HepG2 (cell line): ENCODE data around the gene RSRC2. TPM values are rescaled to one million over a fixed set of nuclear protein-coding genes. Genes with fewer than 3 reads are reported as not detected.

Experiments used
- AHDC1 ChIP-seq: sonication (generic); formaldehyde crosslinking; IDR thresholded peaks from 2 replicates; pipeline ENCODE4 v1.5.1; 2020; ENCODE audit warnings: mild to moderate bottlenecking, missing genetic modification reagents, borderline replicate concordance
- MBNL3 ChIP-seq: fragments of 250-450 bp; sonication (Bioruptor Pico); conservative IDR thresholded peaks from 2 replicates; pipeline ENCODE4 v1.8.0; 2022; ENCODE audit warnings: mild to moderate bottlenecking, inconsistent platforms
- NFIC ChIP-seq: IDR thresholded peaks from 2 replicates; pipeline ENCODE4 v1.6.1; 2012; ENCODE audit warnings: mild to moderate bottlenecking, low read length, inconsistent platforms
- PBX3 ChIP-seq: sonication (generic); formaldehyde crosslinking; IDR thresholded peaks from 2 replicates; pipeline ENCODE4 v1.8.1; 2023; ENCODE audit warnings: missing genetic modification reagents, inconsistent platforms, borderline replicate concordance
- PHF8 ChIP-seq: sonication (generic); formaldehyde crosslinking; IDR thresholded peaks from 2 replicates; pipeline ENCODE4 v1.5.0; 2020; ENCODE audit warnings: missing genetic modification reagents
- PRMT3 ChIP-seq: sonication (generic); formaldehyde crosslinking; IDR thresholded peaks from 2 replicates; pipeline ENCODE4 v1.8.1; 2022; ENCODE audit warnings: low read depth, mild to moderate bottlenecking, moderate library complexity, missing genetic modification reagents, borderline replicate concordance
- SP1 ChIP-seq, 2 experiments: fragments of 450-650 bp in 1 of 2; sonication (generic) in 1 of 2; formaldehyde crosslinking in 1 of 2; IDR thresholded peaks; 2 replicates each; pipeline versions ENCODE4 v1.4.0 to v1.6.1; 2016 to 2020; ENCODE audit warnings: missing genetic modification reagents in 1 of 2
- TSC22D2 ChIP-seq: sonication (generic); formaldehyde crosslinking; IDR thresholded peaks from 2 replicates; pipeline ENCODE4 v1.5.1; 2020; ENCODE audit warnings: missing genetic modification reagents, mild to moderate bottlenecking, borderline replicate concordance
- ZBTB33 ChIP-seq: sonication (generic); formaldehyde crosslinking; IDR thresholded peaks from 2 replicates; pipeline ENCODE4 v1.4.0; 2020; ENCODE audit warnings: missing genetic modification reagents
- ZNF205 ChIP-seq: IDR thresholded peaks from 2 replicates; pipeline ENCODE4 v1.6.1; 2018; ENCODE audit warnings: missing biosample characterization, missing genetic modification reagents
- ZNF546 ChIP-seq: sonication (generic); formaldehyde crosslinking; conservative IDR thresholded peaks from 2 replicates; pipeline ENCODE4 v1.8.1; 2023; ENCODE audit warnings: mild to moderate bottlenecking, missing genetic modification reagents
- ZNF572 ChIP-seq: sonication (generic); formaldehyde crosslinking; IDR thresholded peaks from 2 replicates; pipeline ENCODE4 v1.5.1; 2020; ENCODE audit warnings: mild to moderate bottlenecking, missing genetic modification reagents
- ZNF639 ChIP-seq: conservative IDR thresholded peaks from 2 replicates; pipeline ENCODE4 v1.6.1; 2018; ENCODE audit warnings: missing genetic modification reagents
- ZNF691 ChIP-seq: sonication (generic); formaldehyde crosslinking; IDR thresholded peaks from 2 replicates; pipeline ENCODE4 v1.4.0; 2020; ENCODE audit warnings: missing genetic modification reagents, low read depth, mild to moderate bottlenecking, borderline replicate concordance
- ZNF746 ChIP-seq: sonication (generic); formaldehyde crosslinking; IDR thresholded peaks from 2 replicates; pipeline ENCODE4 v1.8.0; 2022; ENCODE audit warnings: mild to moderate bottlenecking, missing genetic modification reagents
- ZNF770 ChIP-seq: sonication (generic); formaldehyde crosslinking; IDR thresholded peaks from 2 replicates; pipeline ENCODE4 v1.5.0; 2020; ENCODE audit warnings: mild to moderate bottlenecking, missing genetic modification reagents
- polyA plus RNA-seq, 8 experiments: library from polyadenylated mRNA; depleted of rRNA in 3 of 8; stranded (reverse) in 7 of 8; unstranded in 1 of 8; fragments of >200 nt; fragmentation: Illumina TruSeq in 4 of 8; extraction: Trizol in 4 of 8; gene quantifications; 2 replicates each; pipeline versions ENCODE4 v1.2.1 to v1.2.3, GENCODE V29; 2011 to 2016; ENCODE audit warnings: low read depth in 4 of 8, missing spikeins in 1 of 8, mixed read lengths in 1 of 8; ENCODE audit not compliant: insufficient read depth in 1 of 8
- total RNA-seq, 5 experiments: library from RNA; depleted of rRNA; stranded (reverse); fragments of >200 nt; fragmentation: Illumina TruSeq; extraction: Trizol; gene quantifications; 2 replicates each; pipeline ENCODE4 v1.2.3, GENCODE V29; 2016; ENCODE audit warnings: low read depth in 1 of 5

Gene RSRC2
- total and polyA plus RNA-seq, 2 of the 13 experiments (the other 11 are each of a cell fraction or from before 2014, with no cell fraction given): 31.4 to 77.8 TPM

GRCh38 chr12:122527478-122527944 lies 775 bp upstream of the RSRC2 start (continued):
- 0 out of 2 replicates have a peak, but pooled peaks have one; percentile 38 for TF ChIP-seq AHDC1 (CRISPR knock-in tag)
- TF ChIP-seq ZNF639 (CRISPR knock-in tag): no peak
- 0 out of 2 replicates have a peak, but pooled peaks have one; percentile 3 for TF ChIP-seq ZNF691 (CRISPR knock-in tag)
- TF ChIP-seq SP1 (IDR thresholded peaks at IDR 0.05): no peak
- TF ChIP-seq SP1 (CRISPR knock-in tag; IDR thresholded peaks at IDR 0.05): no peak
- TF ChIP-seq PHF8 (CRISPR knock-in tag): no peak
- TF ChIP-seq MBNL3 (CRISPR knock-in tag): no peak
- no peak for TF ChIP-seq ZNF572
- no peak for TF ChIP-seq ZBTB33 (CRISPR knock-in tag)
- no peak for TF ChIP-seq ZNF746 (CRISPR knock-in tag)
- TF ChIP-seq ZNF546 (CRISPR knock-in tag): no peak
- 0 out of 2 replicates have a peak, but pooled peaks have one; percentile 6 for TF ChIP-seq NFIC
- no peak for TF ChIP-seq PRMT3 (CRISPR knock-in tag)
- no peak for TF ChIP-seq PBX3 (CRISPR knock-in tag)
- no peak for TF ChIP-seq TSC22D2 (CRISPR knock-in tag)
- no peak for TF ChIP-seq ZNF770 (CRISPR knock-in tag)
- TF ChIP-seq ZNF205 (CRISPR knock-in tag): no peak
